ENCODE results near the gene CAP1.
"Not testable (repeated sequence)": the region's sequence is repeated elsewhere in the genome, so short reads cannot be mapped to it uniquely, and the experiment has no call there.

The CAP1 gene

DNA sequence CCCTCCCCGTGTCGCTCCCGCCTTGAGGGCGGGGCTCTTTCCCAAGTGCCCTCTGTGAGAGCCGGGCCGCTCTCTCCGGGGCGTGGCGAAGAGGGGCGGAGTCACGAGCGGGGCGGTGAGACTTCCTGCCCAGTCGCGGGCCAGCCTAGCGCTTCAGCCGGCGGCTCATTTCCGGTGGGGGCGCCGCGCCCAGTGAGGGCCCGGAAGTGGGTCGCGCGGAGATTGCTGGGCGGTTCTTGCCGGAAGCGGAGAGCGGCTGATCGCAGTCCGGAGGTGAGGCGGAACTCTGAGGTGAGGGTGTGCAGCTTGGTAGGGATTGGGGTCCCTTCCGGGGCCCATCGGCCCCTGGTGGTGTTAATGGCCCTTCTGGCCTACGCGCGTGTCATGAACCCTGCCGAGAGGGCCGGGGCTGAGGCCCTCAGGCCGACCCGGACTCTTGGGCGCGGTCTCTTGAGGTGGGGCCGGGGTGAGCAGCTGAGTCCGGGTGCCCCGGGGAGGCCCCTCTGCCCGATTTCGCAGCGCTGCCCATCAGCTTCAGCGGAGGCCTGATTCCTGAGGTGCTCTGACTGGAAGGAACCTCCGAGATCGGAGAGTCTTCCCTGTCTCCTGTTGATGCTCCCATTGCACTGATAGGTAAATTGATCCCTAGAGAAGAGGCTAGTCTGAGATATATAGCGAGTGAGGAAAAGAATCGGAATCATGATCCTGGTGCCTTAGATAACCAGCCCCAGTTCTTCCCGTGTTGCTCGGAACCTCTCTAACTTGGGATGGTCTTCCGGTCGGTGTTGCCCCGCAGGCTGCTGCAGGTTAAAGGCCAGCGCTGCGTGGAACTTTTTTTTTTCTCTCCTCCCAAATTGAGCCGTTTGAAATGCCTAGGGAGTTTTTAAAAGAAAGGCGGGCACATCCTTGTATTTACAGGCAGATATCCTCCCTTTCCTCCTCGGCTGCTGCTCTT is at the start of gene CAP1:
TSS of gene CAP1 (plus strand) at position 219 of the 955 bp plus-strand sequence. CDS start 18,618 bp downstream, outside the sequence.
- peak; percentile 95 for DNase-seq

GRCh38 chr1:39992234-39992633 is 48.3 kb upstream of the CAP1 start:
- DNase-seq: no peak

GRCh38 chr1:39992888-39993287 is 47.6 kb upstream of the CAP1 start:
- DNase-seq: no peak

DNA sequence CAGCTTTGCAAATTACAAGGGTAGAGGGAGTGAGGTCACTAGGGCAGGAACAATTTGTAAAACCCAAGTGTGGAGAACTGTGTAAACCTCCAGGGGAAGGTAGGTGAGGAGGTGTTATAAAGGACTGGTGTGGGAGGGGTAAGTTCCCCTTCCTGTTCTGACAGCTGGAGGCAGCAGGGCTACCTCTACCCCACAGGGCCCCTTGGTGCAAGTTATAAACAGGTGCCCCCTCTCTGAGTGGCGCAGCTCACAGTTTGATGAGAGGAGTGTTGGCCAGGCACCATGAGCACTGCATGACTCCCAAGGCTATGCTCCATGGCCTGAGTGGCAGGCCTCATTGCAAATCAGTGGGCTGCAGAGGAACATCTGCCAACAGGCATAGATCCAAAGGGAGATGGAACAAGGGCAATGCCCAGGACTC is 44.5 kb upstream of the CAP1 start:
- no peak for DNase-seq

DNA sequence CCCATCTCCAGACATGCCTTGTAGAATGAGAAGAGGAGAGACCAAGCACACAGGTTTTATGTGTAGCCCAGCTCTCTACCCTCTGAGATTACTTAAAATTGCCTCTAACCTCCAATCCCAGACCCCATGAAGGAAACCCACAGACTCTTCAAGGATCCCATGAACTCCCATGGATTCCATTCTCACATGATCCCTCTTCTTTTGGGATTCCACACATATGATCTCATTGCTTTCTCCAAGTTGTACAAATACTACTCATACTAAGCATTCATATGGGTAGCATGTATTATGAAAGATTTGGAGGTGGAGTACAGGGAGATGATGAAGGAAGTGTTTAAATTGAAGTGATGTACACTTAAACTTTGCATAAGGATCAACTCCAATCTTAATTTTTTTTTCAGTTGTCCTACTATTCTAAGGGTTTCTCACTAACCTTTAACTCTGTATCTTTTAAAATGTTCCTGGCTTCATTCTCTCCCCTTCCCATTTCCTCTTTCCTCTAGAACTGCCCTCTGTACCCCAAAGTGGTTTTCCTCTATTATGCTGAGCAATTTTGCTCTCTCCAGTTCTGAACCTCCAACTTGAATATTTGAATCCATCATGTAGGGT is 44.0 kb upstream of the CAP1 start:
- DNase-seq: no peak

GRCh38 chr1:40001456-40001855 is 39.1 kb upstream of the CAP1 start:
- no peak for DNase-seq

DNA sequence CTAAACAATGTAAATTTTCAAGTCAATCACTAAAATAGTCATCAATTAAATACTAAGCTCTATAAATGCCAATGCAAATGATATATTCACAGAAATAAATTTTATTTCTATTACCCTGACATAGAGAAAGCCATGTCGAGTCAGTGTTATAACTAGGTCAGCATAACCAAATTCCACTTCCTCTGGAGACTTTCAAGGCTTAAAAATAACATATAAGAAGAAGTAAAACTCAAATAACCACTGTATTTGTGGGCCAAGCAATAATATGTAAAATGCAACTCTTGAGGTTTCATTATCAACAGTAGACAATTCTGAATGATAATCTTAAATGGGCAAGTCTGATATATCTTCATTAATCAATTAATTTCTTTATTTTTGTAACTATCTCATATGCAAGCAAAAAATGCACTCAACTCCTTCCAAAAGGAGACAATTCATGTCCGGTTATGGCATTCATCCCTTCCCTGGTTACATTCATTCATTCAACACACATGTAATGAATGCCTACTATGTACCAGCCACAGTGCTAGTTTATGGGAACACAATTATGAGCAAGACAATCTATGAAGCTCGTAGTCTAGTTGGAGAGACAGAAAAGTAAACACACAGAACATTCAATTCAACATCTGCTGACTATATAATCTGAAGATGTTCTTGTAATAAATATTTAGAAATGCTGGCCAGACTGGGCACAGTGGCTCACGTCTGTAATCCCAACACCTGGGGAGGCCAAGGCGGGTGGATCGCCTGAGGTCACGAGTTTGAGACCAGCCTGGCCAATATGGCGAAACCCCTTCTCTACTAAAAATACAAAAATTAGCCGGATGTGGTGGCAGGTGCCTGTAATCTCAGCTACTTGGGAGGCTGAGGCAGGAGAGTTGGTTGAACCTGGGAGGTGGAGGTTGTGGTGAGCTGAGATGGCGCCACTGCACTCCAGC is 37.1 kb upstream of the CAP1 start:
- DNase-seq: no peak

DNA sequence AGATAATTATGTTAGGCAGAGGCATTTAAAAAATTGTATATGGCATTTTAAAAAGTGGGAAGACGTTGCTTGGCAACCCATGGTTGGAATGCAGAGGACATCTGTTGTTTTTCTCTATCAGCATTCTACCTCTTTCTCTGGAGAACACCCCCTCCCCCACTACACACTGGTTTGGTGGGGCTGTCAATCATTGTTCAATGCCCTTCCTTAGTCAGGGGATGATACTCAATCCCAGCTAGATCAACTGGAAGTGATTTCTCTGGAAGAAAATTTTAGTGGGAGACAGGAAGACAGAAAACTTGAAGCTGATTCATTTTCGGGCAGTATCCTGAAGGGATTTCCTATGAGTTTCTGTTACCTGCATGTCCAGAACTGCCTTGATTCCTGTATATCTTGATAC is 35.7 kb upstream of the CAP1 start:
- no peak for DNase-seq

- not testable (repeated sequence) for DNase-seq
These were observed 33.0 kb upstream of the CAP1 start for GRCh38 chr1:40007481-40008034.

DNA sequence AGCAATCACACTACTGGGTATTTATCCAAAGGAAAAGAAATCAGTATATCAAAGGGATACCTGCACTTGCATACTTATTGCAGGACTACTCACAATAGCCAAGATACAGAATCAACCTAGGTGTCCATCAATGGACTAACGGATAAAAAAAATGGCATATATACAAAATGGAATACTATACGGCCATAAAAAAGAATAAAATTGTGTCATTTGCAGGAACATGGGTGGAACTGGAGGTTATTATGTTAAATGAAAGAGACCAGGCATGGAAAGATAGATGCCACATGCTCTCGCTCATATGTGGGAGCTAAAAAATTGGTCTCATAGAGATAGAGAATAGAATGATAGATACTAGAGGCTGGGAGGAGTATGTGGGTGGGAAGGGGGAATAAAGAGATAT is 29.3 kb upstream of the CAP1 start:
- DNase-seq: no peak

DNA sequence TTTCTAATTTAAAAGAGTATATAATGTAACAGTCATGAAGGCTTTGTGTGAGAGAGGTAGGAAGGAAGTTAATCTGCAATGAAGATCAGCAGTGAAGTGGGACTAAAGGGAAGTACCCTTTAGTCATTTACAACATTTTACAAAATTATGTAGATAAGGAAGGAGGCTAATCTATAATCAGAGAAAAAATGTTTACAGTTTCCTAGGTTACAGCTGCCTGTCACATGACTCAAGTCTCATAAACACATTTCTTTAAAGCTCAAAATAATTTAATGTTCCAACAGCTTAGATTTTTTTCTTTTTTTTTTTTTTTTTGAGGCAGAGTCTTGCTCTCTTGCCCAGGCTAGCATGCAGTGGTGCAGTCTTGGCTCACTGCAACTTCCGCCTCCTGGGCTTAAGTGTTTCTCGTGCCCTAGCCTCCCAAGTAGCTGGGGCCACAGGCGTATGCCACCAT is 26.2 kb upstream of the CAP1 start:
- no peak for DNase-seq

DNA sequence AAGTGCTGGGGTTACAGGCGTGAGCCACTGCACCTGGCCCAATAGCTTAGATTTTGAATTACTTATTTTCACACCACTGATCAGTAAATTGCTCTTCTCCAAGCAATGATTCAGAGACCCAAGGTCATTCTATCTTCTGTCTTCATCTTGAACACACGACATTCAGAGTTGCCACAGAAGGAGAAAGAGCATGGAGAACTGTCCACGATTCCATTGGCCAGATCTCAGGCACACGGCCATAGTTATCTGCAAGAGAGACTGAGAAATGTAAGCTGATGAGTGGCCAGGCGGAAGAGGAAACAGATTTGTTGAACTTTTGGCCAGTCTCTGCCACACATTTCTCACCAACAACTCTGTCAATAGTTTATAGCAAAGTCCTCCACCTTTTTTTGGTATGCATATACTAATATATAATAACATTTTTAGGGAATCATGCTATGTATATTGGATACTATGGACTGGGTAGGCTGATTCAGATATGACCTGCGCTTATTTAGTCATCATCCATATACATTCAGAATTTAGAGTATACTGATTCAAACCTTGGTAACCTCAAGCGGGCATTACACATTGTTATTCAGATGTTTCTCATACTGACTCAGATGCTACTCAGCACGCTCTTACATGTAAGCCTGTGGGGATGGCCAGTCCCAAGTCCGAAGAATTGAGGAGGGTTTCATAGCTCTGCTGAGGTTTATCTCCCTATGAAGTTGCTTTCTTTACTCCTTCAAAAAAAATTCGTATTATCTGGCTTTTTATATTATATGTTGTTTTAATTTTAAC is 25.5 kb upstream of the CAP1 start:
- no peak for DNase-seq

DNA sequence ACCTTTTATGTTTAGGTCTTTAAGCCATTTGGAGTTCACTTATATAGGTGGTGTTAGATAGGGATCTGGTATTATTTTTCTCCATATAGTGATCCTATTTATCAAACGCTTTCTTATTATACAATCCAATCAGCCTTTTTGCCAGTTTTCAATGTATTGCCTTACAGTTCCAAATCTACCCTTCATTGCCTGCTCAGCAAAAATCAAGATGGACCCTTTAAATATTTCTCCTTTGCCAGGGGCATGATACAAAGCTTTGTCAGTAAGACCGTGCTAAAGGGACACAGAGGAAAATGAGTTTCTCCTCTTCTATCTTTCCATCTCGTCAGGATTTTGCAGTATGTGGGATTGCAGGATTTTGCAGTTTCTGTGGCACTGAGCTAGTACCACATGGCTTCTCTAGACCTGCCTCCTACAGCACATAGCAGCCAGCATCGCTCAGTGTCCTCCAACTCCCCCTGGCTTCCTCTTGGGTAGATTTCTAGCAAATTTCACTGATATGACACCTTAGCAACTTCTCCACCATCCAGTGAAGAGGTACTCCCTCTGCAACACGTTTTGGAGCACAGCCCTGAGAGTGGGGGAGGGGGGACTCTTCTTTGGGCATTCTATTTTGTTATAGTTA is 22.5 kb upstream of the CAP1 start:
- DNase-seq: no peak

- DNase-seq: no peak
These were observed 20.0 kb upstream of the CAP1 start for GRCh38 chr1:40020447-40021085.

DNA sequence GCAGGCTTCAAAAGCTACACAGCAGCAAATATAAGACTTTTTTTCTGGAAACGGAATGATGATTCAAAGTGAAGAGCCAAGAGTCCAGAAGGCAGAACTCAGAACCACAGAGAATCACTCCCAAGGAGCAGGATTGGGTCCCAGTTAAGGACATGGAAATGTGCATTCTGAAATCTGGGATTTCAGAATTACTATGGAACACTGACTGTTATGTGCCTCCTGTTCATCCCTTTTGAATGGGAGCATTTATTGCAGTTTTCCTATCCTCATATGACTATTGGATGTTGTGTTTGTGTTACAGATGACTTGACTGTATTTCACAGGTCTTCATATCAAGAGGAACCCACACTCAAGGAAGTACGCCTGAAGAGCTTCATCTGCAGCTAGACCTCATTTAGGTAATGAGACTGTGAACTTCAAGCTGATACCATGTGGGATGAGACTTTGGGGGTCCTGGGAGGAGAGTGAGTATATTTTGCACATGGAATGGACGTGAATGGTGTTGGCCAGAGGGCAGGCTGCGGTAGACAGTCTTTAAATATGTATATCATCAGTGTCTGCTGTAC is 17.1 kb upstream of the CAP1 start:
- no peak for DNase-seq

GRCh38 chr1:40024671-40025070 is 15.9 kb upstream of the CAP1 start:
- DNase-seq: no peak

DNA sequence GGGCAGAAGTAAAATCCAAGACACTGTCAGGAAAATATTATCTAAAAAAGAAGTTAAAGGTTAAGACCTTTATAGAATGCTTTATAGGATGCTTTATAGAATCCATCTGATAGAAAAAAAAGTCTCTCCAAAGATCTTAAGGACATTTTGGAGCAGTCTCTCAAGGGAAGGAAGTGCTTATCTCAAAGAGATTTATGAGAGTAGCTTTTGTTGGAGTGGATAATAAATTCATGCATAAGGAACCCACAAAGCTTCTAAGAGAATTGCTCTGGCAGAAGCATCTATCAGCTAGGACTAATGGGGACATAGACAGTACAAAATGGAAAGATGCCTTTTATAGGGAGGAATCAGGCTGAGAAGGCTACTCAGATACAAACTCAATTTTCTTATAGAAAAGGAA is 12.9 kb upstream of the CAP1 start:
- DNase-seq: no peak

DNA sequence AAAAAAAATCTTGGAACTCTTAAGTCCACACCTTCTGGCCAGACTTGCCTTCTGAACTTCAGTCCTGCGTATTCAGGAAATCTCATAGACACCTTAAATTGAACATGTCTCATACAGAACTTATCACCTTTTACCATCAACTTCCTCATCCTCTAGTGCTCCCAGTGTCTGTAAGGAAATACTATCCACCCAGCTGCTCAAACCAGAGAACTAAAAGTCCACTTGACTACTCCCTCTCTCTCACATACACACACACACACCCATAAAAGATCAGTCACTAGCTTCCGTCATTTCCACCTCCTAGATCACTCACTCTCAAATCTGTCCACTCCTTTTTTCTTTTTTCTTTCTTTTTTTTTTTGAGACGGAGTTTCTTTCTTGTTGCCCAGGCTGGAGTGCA is 10.9 kb upstream of the CAP1 start:
- no peak for DNase-seq

- DNase-seq: no peak
These were observed 9.9 kb upstream of the CAP1 start for GRCh38 chr1:40030528-40031135.

All from GOT3 (cell line).